K562 (cell line): ENCODE results near the gene GRXCR1. TPM values are rescaled to one million over a fixed set of nuclear protein-coding genes. Genes with fewer than 3 reads are reported as not detected.

Experiments
- ATAC-seq: fragments of 200-7000 bp; cut with Tn5 transposase; 3 replicates; pipeline ENCODE4 v1.9.1; 2020; ENCODE audit warnings: moderate library complexity
- BruUV-seq: library from RNA; stranded (reverse); fragments of 400-500 nt; replicated peaks from 2 replicates; lab custom pipeline; 2021; lab: Mats Ljungman, UMichigan
- CTCF ChIA-PET: fragments of 300-600 bp; formaldehyde crosslinking; extraction: SDS; loops from one replicate; lab custom pipeline; 2021; ENCODE audit warnings: low intra/inter-chr PET ratio; lab: Yijun Ruan, JAX
- POLR2A ChIA-PET: fragments of 300-600, 350-650 bp; sonication (Branson Sonifier 250); formaldehyde crosslinking; extraction: SDS; loops from one replicate; lab custom pipeline; 2021; ENCODE audit warnings: antibody characterized with exemption, inconsistent platforms; lab: Yijun Ruan, JAX
- DNase-seq, 4 experiments: peaks; one replicate each; pipeline versions ENCODE4 v3.0.0 to v3.0.0-alpha.2; 2011 to 2018; ENCODE audit warnings: low spot score in 3 of 4, mixed read lengths in 3 of 4; ENCODE audit errors: extremely low read depth in 1 of 4
- FAIRE-seq: peaks from 2 replicates; lab custom pipeline; 2011; peaks lifted over from hg19 to GRCh38; lab: Jason Lieb, UNC
- H2AFZ ChIP-seq: 2 replicates; pipeline ENCODE4 v1.6.0; 2011; ENCODE audit warnings: low read depth, low read length, control low read depth, inconsistent platforms
- H3K27ac ChIP-seq: fragments of 200-600 bp; 3 replicates; pipeline ENCODE4 v1.8.0; 2011; ENCODE audit warnings: low read depth, mild to moderate bottlenecking, control low read depth, inconsistent platforms, low read length, moderate library complexity, mixed read lengths; ENCODE audit errors: extremely low read depth
- H3K27me3 ChIP-seq, 2 experiments: fragments of 300-600 bp in 1 of 2; 2 replicates in 1 of 2; 3 replicates in 1 of 2; pipeline versions ENCODE4 v1.6.0 to v1.8.0; 2011; ENCODE audit warnings: inconsistent platforms in 2 of 2, low read length in 2 of 2, mild to moderate bottlenecking in 1 of 2, mixed read lengths in 1 of 2, moderate library complexity in 1 of 2; ENCODE audit not compliant: control insufficient read depth in 2 of 2, insufficient read depth in 2 of 2
- H3K36me3 ChIP-seq: fragments of 300-600 bp; 3 replicates; pipeline ENCODE4 v1.8.0; 2011; ENCODE audit warnings: mild to moderate bottlenecking, low read length, inconsistent platforms; ENCODE audit not compliant: control insufficient read depth, insufficient read depth
- H3K4me1 ChIP-seq, 2 experiments: fragments of 200-600 bp in 1 of 2; replicated peaks in 1 of 2; 2 replicates in 1 of 2; 3 replicates in 1 of 2; pipeline versions ENCODE4 v1.5.1 to v1.8.0; 2011; ENCODE audit warnings: inconsistent platforms in 2 of 2, low read length in 2 of 2, mild to moderate bottlenecking in 1 of 2, mixed read lengths in 1 of 2, moderate library complexity in 1 of 2; ENCODE audit not compliant: control insufficient read depth in 2 of 2, insufficient read depth in 2 of 2
- H3K4me2 ChIP-seq: 2 replicates; pipeline ENCODE4 v1.6.1; 2011; ENCODE audit warnings: low read length, control low read depth, inconsistent platforms, mixed read lengths; ENCODE audit not compliant: insufficient read depth
- H3K4me3 ChIP-seq: fragments of 200-600 bp; sonication (generic), shearing (Covaris generic); 2 replicates; pipeline ENCODE4 v1.5.1; 2016; ENCODE audit warnings: control low read depth, inconsistent platforms
- H3K79me2 ChIP-seq: fragments of 200-600 bp; 3 replicates; pipeline ENCODE4 v1.8.0; 2011; ENCODE audit warnings: low read length, inconsistent platforms; ENCODE audit not compliant: control insufficient read depth, insufficient read depth
- H3K9ac ChIP-seq, 2 experiments: 2 replicates each; pipeline versions ENCODE4 v1.6.0 to v1.6.1; 2011; ENCODE audit warnings: low read depth in 2 of 2, low read length in 2 of 2, control low read depth in 1 of 2, inconsistent platforms in 1 of 2, mild to moderate bottlenecking in 1 of 2, mixed read lengths in 1 of 2; ENCODE audit not compliant: insufficient read depth in 1 of 2
- H3K9me1 ChIP-seq: one replicate; pipeline ENCODE4 v1.6.0; 2011; ENCODE audit warnings: inconsistent platforms, mild to moderate bottlenecking, low read length, moderate library complexity; ENCODE audit not compliant: control insufficient read depth, insufficient read depth
- H3K9me3 ChIP-seq: replicated peaks from 2 replicates; pipeline ENCODE4 v1.5.1; 2011; ENCODE audit warnings: low read depth, low read length, inconsistent platforms; ENCODE audit not compliant: control insufficient read depth, insufficient read depth
- H4K20me1 ChIP-seq: replicated peaks from 2 replicates; pipeline ENCODE4 v1.6.1; 2011; ENCODE audit warnings: low read length, inconsistent platforms, mixed read lengths; ENCODE audit not compliant: control insufficient read depth, insufficient read depth
- ATF3 ChIP-seq, 2 experiments: fragments of 450-650 bp in 1 of 2; sonication (generic) in 1 of 2; formaldehyde crosslinking in 1 of 2; IDR thresholded peaks in 1 of 2; conservative IDR thresholded peaks in 1 of 2; 2 replicates each; pipeline versions ENCODE4 v1.6.1 to v1.8.1; 2016 to 2023; ENCODE audit warnings: mild to moderate bottlenecking in 2 of 2, moderate library complexity in 2 of 2, inconsistent platforms in 1 of 2, missing genetic modification reagents in 1 of 2
- ATF7 ChIP-seq: fragments of 450-650 bp; IDR thresholded peaks from 2 replicates; pipeline ENCODE4 v1.7.1; 2014; ENCODE audit warnings: mild to moderate bottlenecking, moderate library complexity
- FOXM1 ChIP-seq, 2 experiments: fragments of 450-650 bp in 1 of 2; sonication (generic) in 1 of 2; formaldehyde crosslinking in 1 of 2; IDR thresholded peaks; 2 replicates each; pipeline versions ENCODE4 v1.6.1 to v1.9.0; 2017 to 2022; ENCODE audit warnings: low read depth in 2 of 2, mild to moderate bottlenecking in 2 of 2, missing genetic modification reagents in 1 of 2, moderate library complexity in 1 of 2
- JUND ChIP-seq, 2 experiments: IDR thresholded peaks; 2 replicates in 1 of 2; 3 replicates in 1 of 2; pipeline ENCODE4 v1.6.1; 2011; ENCODE audit warnings: borderline replicate concordance in 2 of 2, low read depth in 2 of 2, low read length in 2 of 2, improper control_type of control experiment in 1 of 2, missing biosample characterization in 1 of 2, missing genetic modification characterization in 1 of 2, missing genetic modification reagents in 1 of 2
- MLX ChIP-seq, 2 experiments: fragments of 450-650 bp in 1 of 2; sonication (generic) in 1 of 2; formaldehyde crosslinking; conservative IDR thresholded peaks; 2 replicates each; pipeline versions ENCODE4 v1.4.0 to v1.8.1; 2020 to 2022; ENCODE audit warnings: mild to moderate bottlenecking in 1 of 2, missing genetic modification reagents in 1 of 2
- SMAD2 ChIP-seq: fragments of 150-350 bp; IDR thresholded peaks from 2 replicates; pipeline ENCODE4 v1.6.1; 2014; ENCODE audit warnings: low read depth, mild to moderate bottlenecking, low read length
- whole genome bisulfite sequencing: fragments of 100-300 bp; shearing (Covaris generic); methylation state at CpG from one replicate; pipeline ENCODE4 v1.1.6; 2016; ENCODE audit warnings: low coverage, mixed read lengths; ENCODE audit not compliant: insufficient coverage; ENCODE audit errors: missing lambda C conversion rate; 5-methylcytosine and 5-hydroxymethylcytosine counted together
- in situ Hi-C: fragments of 300-500 bp; cut with MboI; formaldehyde crosslinking; loops from 4 replicates; pipeline ENCODE4 v1.15.0; 2018; ENCODE audit warnings: inconsistent platforms, mixed read lengths
- intact Hi-C: fragments of 100-400 bp; cut with micrococcal nuclease; formaldehyde crosslinking; loops from 2 replicates; pipeline ENCODE4 v1.14.2; 2022
- polyA plus RNA-seq, 8 experiments: library from polyadenylated mRNA; depleted of rRNA in 4 of 8; stranded (reverse) in 5 of 8; unstranded in 3 of 8; fragments of >200 nt; fragmentation: Nextera tagmentation in 2 of 8; fragmentation: Illumina TruSeq in 1 of 8; extraction: Ambion mirVana in 2 of 8; extraction: Trizol in 1 of 8; gene quantifications; 2 replicates each; pipeline versions ENCODE4 v1.2.1 to v1.2.3, GENCODE V29; 2011 to 2014; ENCODE audit warnings: inconsistent platforms in 1 of 8, missing spikeins in 1 of 8
- total RNA-seq, 7 experiments: library from RNA; depleted of rRNA in 6 of 7; stranded (reverse); fragments of >200 nt in 6 of 7; fragmentation: Illumina TruSeq in 2 of 7; extraction: Trizol in 2 of 7; gene quantifications; 2 replicates each; pipeline versions ENCODE4 v1.2.1 to v1.2.3, GENCODE V29; 2011 to 2021; ENCODE audit warnings: low replicate concordance in 1 of 7
- TF ChIP-seq, protein P1 (sequence below): fragments of 450-650 bp; formaldehyde crosslinking; IDR thresholded peaks from 2 replicates; pipeline ENCODE4 v1.4.0; 2020; ENCODE audit warnings: mild to moderate bottlenecking, mixed read lengths

The GRXCR1 gene
- total and polyA plus RNA-seq, 9 of the 15 experiments (the other 6 are each of a cell fraction or from before 2014, with no cell fraction given), result not detected

DNA sequence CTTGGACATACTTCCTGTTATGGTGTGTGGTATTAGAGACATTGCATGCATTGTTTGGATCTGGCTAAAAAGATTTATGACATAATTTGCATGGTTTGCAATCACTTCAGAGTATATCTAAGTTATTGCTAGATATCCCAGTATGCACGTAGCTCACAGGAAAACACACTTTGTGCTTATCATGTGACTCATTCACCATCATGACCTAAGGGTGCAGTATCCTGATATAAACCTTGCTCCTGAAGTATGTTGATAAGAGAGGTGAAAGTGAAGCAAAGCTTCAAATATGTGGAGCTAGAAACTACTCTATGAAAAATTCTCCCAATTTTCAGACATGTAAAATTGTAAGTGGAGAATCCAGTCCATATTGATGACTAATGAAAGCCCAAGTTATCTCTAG, 46.9 kb upstream of the GRXCR1 start:
- ChIA-PET CTCF (no interaction called here), POLR2A (interaction anchor here (0.6 kb wide), 1 partner anchor 337 kb away, joined by 3 read pairs; no protein-coding TSS in a partner anchor)
- DNase-seq, result no peak
- Histone ChIP-seq H2AFZ (no peak overlapping the region), H3K9me3 (no peaks in the 10 kb centered on the region), H3K9ac (no peak overlapping the region), H3K9me1 (no peaks in the 10 kb centered on the region), H4K20me1 (no peaks in the 10 kb centered on the region), H3K27ac (no peak overlapping the region), H3K79me2 (no peaks in the 10 kb centered on the region), H3K27me3 (no peaks in the 10 kb centered on the region), H3K4me2 (no peak overlapping the region), H3K36me3 (no peaks in the 10 kb centered on the region), H3K4me3 (no peak overlapping the region), H3K4me1 (no peaks in the 10 kb centered on the region)
- intact Hi-C loops (no loop called here), in situ Hi-C loops (no loop called here)
- TF ChIP-seq ATF7, result no peak
- TF ChIP-seq, protein P1, sequence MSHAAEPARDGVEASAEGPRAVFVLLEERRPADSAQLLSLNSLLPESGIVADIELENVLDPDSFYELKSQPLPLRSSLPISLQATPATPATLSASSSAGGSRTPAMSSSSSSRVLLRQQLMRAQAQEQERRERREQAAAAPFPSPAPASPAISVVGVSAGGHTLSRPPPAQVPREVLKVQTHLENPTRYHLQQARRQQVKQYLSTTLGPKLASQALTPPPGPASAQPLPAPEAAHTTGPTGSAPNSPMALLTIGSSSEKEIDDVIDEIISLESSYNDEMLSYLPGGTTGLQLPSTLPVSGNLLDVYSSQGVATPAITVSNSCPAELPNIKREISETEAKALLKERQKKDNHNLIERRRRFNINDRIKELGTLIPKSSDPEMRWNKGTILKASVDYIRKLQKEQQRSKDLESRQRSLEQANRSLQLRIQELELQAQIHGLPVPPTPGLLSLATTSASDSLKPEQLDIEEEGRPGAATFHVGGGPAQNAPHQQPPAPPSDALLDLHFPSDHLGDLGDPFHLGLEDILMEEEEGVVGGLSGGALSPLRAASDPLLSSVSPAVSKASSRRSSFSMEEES (CRISPR knock-in tag), result peak; percentile 19
- 0% methylated on average over 1 of the region's 1 CpG for WGBS
- no peak for ATAC-seq
- no TSS peak for BruUV-seq
- FAIRE-seq, result no peak

DNA sequence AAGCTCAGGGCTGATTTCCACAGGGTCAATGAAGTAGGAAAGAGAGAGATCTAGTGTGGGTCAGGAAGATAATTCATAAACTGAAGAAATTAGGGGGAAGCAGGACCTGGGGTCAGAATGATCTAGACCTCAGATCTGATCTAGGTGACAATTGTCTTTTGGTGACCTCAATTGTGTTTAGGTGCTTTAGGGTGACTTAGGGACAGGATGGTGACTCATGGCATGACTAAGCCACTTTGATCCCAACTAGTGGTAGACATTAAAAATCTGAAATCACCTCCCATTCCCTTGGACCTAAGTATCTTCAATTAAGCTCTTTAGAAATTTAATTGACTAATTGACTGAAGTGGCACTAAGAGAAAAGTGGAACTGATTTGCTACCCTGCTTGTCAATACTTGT, 36.7 kb upstream of the GRXCR1 start:
- Histone ChIP-seq H2AFZ (no peak overlapping the region), H3K4me2 (no peak overlapping the region), H3K27ac (no peak overlapping the region), H3K36me3 (no peaks in the 10 kb centered on the region), H3K9me3 (no peaks in the 10 kb centered on the region; the same call in none of the 2 replicates), H3K79me2 (no peaks in the 10 kb centered on the region), H3K4me1 (no peaks in the 10 kb centered on the region), H3K4me3 (no peak overlapping the region), H3K27me3 (no peaks in the 10 kb centered on the region), H3K9me1 (no peaks in the 10 kb centered on the region), H4K20me1 (no peaks in the 10 kb centered on the region), H3K9ac (no peak overlapping the region)
- intact Hi-C loops, result no loop called here
- ATAC-seq (no peak), DNase-seq (no peak), FAIRE-seq (no peak)
- BruUV-seq, result no TSS peak
- no peak for TF ChIP-seq FOXM1 (IDR thresholded peaks at IDR 0.05; ENCODE audit: low read depth)
- no peak for TF ChIP-seq FOXM1 (CRISPR knock-in tag; IDR thresholded peaks at IDR 0.05; ENCODE audit: low read depth)
- TF ChIP-seq MLX (CRISPR knock-in tag; conservative IDR thresholded peaks at IDR 0.05), result no peak
- TF ChIP-seq JUND (IDR thresholded peaks at IDR 0.05; ENCODE audit: borderline replicate concordance, low read depth, low read length), result no peak
- TF ChIP-seq JUND (tag; IDR thresholded peaks at IDR 0.05; ENCODE audit: borderline replicate concordance, low read depth, low read length), result peak; percentile 54; the same call in 2 of the 3 replicates
- TF ChIP-seq SMAD2, result no peak
- 0 out of 2 replicates have a peak, but pooled peaks have one; percentile 25 for TF ChIP-seq ATF3 (IDR thresholded peaks at IDR 0.05)
- no peak for TF ChIP-seq ATF3 (CRISPR knock-in tag; conservative IDR thresholded peaks at IDR 0.05)
- POLR2A ChIA-PET, result no interaction called here
- in situ Hi-C loops, result no loop called here
- CTCF ChIA-PET, result no interaction called here
